ENCODE results near the gene CTIF.
"Not testable (repeated sequence)": the region's sequence is repeated elsewhere in the genome, so short reads cannot be mapped to it uniquely, and the experiment has no call there.

The CTIF gene

DNA sequence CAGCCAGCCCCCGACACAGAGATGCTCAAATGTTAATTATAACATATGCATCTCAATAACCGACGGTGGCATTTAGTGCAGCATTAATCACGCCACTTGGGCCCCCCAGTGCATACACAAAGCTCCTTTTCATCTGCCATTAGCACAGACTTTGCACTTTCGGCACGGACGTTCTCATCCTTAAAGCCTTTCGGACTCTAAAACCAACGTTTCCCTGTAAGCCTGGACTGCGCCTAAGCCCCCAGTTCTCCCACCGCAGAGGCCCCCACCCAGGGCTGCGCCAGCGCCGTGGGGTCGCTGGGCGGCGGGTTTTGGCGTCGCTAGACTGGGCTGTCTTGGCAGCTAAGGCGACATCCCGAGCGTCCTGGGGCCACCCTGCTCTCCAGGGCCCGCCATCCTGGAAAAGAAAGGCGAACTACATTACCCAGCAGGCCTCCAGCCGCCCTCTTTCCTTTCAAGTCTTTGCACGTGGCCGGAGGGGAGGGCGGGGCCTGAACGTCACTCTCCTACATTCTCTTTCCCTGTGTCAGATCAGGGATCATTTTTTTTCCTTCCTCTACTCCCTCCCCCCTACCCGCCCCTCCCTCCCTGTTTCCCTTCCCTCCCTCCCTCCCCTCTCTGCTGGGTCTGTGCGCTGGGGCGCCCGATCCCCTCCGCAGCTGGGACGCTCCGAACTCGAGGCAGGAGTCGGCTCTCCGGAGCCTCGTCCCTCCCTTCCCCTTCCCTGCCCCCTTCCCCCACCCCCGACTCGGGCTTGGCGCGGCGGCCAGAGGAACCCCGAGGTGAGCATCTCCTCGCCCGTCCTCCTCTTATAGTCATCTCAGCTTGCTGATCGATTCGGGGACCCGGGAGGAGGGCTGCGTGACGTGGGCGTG is at the start of gene CTIF:
Gene CTIF (plus strand): TSS at position 501 of the 875 bp plus-strand sequence. CDS start 80,535 bp downstream, outside the sequence.
- in situ Hi-C loops (cut with HindIII; ENCODE audit: low sequenced_read_pairs), result no loop called here

GRCh38 chr18:48490641-48491293 is 48.1 kb upstream of the CTIF start:
- in situ Hi-C loops (cut with HindIII; ENCODE audit: low sequenced_read_pairs), result no loop called here

GRCh38 chr18:48492880-48493279 is 46.0 kb upstream of the CTIF start:
- in situ Hi-C loops (cut with HindIII; ENCODE audit: low sequenced_read_pairs), result no loop called here

GRCh38 chr18:48493434-48494230 is 45.2 kb upstream of the CTIF start:
- in situ Hi-C loops (cut with HindIII; ENCODE audit: low sequenced_read_pairs), result no loop called here

DNA sequence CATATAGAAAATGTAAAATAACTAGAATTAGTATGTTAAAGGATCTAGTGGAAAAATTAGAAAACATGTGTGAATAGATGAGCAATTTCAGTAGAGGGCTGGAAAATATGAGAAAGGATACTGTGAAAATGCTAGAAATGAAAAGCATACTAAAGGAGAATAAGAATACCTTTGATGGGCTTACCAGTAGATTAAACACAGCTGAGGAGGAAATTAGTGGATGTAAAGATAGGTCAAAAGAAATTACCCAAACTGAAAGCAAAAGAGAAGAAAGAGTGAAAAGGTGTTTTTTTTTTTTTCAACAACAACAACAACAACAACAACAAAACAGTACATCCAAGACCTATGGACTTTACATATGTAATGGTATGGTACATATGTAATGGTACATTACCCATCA is 41.0 kb upstream of the CTIF start:
- in situ Hi-C loops (cut with HindIII; ENCODE audit: low sequenced_read_pairs), result no loop called here

DNA sequence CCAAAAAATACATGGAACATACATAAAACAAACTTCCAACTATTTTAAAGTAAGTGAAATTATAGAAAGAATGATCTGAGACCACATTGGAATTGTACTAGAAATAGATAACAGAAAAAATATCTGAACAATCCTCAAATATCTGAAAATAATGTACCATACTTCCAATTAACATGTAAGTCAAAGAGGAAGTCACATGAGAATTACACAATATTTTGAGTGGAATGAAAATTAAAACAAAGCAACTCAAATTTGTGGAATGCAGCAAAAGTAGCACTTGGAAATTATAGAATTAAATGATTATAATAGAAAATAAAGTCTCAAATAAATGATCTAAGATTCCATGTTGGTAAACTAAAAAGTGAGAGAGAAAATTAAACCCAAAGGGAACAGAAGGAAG is 38.3 kb upstream of the CTIF start:
- in situ Hi-C loops (cut with HindIII; ENCODE audit: low sequenced_read_pairs), result no loop called here

- in situ Hi-C loops (cut with HindIII; ENCODE audit: low sequenced_read_pairs), result no loop called here
These were observed 35.9 kb upstream of the CTIF start for GRCh38 chr18:48502906-48503305.

- in situ Hi-C loops (cut with HindIII; ENCODE audit: low sequenced_read_pairs), result no loop called here
These were observed 34.0 kb upstream of the CTIF start for GRCh38 chr18:48504819-48505218.

GRCh38 chr18:48506983-48507568 is 31.8 kb upstream of the CTIF start:
- in situ Hi-C loops (cut with HindIII; ENCODE audit: low sequenced_read_pairs), result not testable (repeated sequence)

DNA sequence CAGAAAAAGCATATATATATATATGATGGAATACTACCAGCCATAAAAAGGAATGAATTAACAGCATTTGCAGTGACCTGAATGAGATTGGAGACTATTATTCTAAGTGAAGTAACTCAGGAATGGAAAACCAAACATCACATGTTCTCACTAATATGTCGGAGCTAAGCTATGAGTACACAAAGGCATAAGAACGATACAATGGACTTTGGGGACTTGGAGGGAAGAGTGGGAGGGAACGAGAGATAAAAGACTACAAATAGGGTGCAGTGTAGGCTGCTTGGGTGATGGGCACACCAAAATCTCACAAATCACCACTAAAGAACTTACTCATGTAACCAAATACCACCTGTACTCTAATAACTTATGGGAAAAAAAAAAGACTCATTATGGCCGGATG is 26.3 kb upstream of the CTIF start:
- in situ Hi-C loops (cut with HindIII; ENCODE audit: low sequenced_read_pairs), result not testable (repeated sequence)

GRCh38 chr18:48514786-48515185 is 24.0 kb upstream of the CTIF start:
- in situ Hi-C loops (cut with HindIII; ENCODE audit: low sequenced_read_pairs), result no loop called here

- in situ Hi-C loops (cut with HindIII; ENCODE audit: low sequenced_read_pairs), result no loop called here
These were observed 21.8 kb upstream of the CTIF start for GRCh38 chr18:48517048-48517447.

DNA sequence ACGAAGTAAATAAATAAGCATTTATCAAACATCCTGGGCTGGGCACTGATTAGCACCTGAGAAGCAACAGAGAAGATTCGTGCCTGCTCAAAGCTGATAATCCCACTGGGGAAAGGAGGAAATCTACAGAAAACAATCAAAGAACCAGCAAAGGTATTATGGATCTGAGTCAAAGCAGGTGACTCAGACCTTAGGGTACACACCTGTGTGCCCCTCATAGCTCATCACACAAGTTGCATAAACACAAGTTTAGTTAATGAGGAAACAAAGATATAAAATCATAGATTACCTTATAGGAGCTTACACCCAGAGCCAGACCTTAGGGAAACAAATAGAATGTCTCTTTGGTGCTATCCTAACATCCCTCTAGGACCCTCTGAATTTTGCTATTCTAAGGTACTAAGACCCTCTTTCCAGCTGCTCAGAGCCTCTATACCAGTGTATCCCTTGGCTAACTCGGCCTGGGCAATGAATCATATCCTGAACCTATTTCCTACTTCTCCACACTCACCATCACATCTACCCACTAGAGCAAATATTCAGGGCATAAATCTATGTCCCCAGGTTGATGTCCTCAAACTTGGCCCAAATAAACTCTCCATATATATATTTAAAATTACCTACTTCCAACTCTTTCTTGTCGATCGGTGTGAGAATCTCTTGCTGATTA is 19.3 kb upstream of the CTIF start:
- in situ Hi-C loops (cut with HindIII; ENCODE audit: low sequenced_read_pairs), result no loop called here

DNA sequence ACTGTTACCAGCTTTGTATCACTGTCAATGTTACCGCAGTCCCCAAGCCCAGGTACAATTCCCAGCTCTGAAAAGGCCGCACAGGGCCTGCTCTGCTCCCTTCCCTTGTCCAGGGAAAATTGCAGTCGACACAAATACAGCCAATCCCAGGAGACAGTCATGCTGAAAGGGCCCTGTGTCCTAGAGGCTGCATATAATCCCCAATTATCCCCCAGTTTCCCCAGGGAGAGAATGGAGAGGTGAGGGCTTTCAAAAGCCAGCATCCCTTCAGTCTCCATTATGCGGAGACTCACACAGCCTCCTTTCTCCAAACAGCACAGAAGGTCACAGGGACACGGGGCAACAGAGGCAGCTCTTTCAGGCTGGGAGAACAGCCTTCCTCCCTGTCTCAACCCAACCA is 17.1 kb upstream of the CTIF start:
- in situ Hi-C loops (cut with HindIII; ENCODE audit: low sequenced_read_pairs), result no loop called here

DNA sequence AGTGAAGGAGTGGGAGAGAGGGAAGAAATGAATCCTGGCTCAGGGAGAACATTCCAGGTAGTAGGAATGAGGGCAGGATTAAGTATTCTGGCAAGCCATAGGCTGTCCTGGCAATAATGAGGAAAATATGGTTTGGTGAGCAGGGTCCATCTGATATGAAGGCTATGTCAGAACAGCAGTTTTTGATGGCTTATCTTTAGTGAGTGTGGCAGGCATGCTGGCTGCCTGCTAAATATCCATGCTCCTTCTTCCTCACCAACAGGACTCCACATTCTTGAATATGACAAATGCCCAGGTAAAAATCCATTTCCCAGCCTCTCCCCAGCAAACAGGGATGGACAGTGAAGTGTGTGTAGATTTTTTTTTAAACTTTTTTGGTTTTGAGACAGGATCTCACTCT is 13.2 kb upstream of the CTIF start:
- in situ Hi-C loops (cut with HindIII; ENCODE audit: low sequenced_read_pairs), result no loop called here

DNA sequence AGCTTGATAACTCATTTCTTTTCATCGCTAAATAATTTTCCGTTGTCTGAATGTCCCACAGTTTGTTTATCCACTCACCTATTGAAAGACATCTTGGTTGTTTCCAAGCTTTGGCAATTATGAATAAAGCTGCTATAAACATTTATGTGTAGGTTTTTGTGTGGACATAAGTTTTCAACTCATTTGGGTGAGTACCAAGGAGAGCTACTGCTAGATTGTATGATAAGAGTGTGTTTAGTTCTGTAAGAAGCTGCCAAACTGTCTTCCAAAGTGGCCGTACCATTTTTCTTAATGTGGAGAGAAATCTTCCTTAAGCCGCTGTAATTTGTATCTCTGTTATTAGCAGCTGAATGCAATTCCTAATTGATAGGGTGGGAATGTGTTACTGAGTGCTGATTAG is 11.4 kb upstream of the CTIF start:
- in situ Hi-C loops (cut with HindIII; ENCODE audit: low sequenced_read_pairs), result no loop called here

DNA sequence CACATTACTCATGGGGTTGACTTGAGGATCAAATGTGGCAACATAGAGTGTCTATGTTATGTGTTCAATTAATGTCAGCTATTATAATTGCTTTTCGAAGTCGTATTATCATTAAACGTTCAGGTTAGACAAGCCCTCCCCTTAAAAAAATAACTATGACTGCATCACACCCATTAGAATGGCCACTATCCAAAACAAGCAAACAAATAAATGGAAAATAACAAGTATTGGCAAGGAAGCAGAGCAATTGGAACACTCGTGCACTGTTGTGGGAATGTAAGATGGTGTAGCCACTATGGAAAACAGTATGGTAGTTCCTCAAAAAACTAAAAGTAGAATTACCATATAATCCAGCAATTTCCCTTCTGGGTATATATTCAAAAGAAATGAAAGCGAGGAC is 10.0 kb upstream of the CTIF start:
- in situ Hi-C loops (cut with HindIII; ENCODE audit: low sequenced_read_pairs), result no loop called here

GRCh38 chr18:48529796-48530195 is 9.0 kb upstream of the CTIF start:
- in situ Hi-C loops (cut with HindIII; ENCODE audit: low sequenced_read_pairs), result no loop called here

DNA sequence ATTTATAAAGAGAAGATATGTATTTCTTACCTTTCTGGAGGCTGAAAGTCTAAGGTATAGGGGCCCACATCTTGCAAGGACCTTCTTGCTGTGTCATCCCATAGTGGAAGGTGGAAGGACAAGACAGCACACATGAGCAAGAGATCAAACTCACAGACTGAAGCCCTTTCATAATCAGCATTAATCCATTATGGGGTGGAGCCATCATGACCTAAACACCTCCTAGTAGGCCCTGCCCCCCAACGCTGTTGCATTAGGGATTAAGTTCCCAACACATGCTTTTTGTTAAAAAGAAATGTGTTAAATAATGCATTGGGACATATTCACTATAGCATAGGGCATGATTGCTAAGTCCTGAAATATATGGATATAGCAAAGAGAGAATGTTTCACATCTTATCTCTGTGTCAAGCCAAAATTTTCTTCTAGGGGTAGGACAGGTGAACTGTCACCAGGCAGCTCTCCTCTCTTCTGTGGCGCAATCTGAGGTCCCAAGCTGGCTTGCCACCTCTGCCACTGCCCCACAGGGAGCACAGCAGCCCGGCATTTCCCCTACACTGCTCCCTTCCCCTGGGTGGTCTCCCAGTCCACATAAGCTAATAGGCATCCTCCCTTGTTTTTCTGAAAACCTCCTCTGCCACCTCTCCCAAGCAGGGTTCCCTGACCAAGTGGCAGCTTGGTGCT is 8.3 kb upstream of the CTIF start:
- in situ Hi-C loops (cut with HindIII; ENCODE audit: low sequenced_read_pairs), result no loop called here

DNA sequence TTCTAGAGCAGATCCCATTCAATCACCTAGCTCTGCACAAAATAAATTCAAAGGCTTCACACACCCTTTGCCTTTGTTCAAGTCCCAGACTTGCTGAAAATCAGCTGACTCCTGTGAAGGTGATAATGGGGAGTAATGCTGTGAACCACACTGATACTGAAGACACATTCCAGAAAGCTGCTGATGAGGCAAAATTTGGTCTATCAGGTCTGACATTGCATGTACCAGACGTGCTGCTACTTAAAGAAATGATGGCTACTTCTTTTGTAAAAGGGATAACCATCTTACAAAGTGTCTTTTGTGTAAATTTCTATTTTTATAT is 7.8 kb upstream of the CTIF start:
- in situ Hi-C loops (cut with HindIII; ENCODE audit: low sequenced_read_pairs), result no loop called here

Data from DLD1 (cell line).